GM19043 (cell line): ENCODE measurements around the gene C20orf204.
A peak's percentile ranks its signal among the peaks of the same experiment; 100 is the strongest.

ENCODE experiments used
- ATAC-seq: cut with Tn5 transposase; IDR thresholded peaks from one replicate; pipeline ENCODE4 v1.9.1; 2021; ENCODE audit warnings: low read depth; ENCODE audit not compliant: unreplicated experiment

C20orf204 gene

GRCh38 chr20:64025826-64026412 lies 10.1 kb upstream of the C20orf204 start:
- no peak for ATAC-seq

DNA sequence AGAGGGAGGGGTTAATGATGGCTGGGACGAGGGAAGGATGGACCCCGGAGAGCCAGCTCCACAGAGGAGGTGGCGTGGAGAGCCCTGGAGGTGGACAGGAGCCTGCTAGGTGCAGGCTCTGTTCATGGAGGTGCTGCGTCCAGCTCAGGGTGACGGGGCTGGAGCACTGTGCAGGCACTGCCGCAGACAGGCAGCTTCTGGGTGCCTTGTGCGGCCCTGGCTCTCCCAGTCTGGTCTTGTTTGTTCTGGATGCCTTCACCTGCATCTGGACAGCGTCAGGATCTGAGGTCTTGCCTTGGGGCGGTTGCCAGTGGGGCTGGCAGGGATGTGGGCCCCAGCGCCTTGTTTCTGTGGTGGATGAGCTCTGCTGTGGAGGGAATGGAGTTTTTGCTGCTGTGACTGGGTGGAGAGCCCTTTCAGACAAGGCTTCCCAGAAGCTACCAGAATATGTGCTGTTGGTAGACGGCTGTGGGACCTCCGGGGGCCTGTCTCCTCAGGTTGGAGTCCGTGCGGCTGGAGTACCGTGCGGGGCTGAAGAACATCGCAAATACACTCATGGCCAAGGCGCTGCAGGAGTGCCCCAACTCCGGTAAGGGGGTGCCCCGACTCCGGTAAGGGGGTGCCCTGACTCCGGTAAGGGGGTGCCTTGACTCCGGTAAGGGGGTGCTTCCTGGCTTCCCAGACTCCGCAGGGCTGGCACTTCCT lies 7.8 kb upstream of the C20orf204 start:
- no peak for ATAC-seq

DNA sequence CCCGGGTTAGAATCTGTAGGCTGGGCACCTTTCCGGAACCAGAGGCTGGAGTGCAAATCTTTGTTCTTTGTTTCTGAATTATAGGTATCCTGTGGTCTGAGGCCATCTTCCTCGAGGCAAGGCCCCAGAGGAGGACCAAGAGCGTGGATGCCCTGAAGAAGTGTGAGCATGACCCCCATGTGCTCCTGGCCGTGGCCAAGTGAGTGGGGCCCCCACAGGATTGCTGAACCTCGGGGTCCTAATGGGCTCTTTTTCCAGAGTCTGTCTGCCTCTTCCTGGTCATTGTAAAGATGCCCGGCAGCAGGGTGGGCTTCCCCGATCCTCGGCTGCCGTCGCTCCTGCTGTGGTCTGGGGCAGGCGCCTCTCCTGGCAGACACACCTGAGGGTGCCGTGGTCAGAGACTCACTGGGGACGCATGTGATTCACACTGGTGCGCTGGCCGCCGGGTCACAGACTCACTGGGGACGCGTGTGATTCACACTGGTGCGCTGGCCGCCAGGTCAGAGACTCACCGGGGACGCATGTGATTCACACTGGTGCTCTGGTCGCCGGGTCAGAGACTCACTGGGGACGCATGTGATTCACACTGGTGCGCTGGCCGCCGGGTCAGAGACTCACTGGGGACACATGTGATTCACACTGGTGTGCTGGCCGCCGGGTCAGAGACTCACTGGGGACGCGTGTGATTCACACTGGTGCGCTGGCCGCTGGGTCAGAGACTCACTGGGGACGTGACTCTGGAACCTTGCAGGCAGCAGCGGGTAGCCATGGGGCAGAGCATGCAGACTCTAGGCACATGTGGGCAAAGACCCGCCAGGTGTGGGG lies 6.5 kb upstream of the C20orf204 start:
- ATAC-seq = no peak

DNA sequence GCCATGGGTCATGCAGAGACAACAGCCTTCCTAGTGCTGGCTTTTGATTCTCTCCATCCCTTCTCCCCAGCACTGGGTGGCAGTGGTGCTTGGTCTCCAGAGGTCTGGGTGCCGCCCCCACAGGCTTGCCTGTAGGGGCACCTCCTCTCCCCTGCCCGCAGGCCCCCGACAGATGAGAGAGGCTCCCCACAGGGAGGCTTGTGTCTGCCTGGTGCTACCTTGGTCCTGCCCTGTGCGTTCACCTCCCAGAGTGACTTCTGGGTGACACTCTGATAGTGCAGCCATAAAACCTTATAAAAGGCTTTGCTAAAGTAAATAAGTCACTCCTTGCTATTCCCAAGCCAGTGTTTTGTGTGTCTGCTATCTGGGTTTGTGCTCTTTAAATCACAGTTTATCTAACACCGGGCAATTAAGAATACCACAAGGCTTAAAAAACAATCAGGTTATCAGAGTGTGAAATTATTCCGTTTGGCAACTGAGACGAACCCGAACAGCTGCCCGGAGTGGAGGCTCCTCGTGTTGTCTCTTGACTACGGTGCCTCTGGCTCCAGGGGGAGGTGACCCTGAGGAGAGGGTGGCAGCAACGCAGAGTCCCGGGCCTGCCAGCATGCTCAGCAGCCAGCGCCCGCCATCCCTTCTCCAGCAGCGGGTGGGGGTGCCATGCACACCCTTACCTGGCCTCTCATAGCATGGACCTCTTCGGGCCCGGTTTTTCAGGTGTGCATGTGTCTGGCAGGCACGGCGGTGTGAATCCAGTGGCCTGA lies 5.4 kb upstream of the C20orf204 start:
- no peak for ATAC-seq

DNA sequence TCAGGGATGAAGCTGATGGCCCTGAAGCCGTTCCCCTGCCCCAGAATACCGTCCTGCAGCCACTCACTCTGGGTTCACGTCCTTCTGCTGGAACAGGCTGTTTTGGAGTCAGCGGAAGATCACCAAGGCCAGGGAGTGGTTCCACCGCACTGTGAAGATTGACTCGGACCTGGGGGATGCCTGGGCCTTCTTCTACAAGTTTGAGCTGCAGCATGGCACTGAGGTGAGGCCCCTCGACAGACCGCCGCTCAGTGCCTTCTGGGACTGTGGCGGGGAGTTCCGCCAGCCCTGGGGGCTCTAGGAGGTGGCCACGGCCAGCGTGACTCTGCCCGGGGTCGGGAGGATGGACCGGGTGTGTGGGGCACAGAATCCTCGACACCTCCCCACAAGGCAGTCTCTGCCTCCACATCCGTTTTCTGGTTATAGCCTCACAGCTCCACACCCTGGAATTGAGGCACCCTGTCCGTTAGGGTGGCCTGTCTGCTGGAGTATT lies 4.1 kb upstream of the C20orf204 start:
- ATAC-seq = no peak

DNA sequence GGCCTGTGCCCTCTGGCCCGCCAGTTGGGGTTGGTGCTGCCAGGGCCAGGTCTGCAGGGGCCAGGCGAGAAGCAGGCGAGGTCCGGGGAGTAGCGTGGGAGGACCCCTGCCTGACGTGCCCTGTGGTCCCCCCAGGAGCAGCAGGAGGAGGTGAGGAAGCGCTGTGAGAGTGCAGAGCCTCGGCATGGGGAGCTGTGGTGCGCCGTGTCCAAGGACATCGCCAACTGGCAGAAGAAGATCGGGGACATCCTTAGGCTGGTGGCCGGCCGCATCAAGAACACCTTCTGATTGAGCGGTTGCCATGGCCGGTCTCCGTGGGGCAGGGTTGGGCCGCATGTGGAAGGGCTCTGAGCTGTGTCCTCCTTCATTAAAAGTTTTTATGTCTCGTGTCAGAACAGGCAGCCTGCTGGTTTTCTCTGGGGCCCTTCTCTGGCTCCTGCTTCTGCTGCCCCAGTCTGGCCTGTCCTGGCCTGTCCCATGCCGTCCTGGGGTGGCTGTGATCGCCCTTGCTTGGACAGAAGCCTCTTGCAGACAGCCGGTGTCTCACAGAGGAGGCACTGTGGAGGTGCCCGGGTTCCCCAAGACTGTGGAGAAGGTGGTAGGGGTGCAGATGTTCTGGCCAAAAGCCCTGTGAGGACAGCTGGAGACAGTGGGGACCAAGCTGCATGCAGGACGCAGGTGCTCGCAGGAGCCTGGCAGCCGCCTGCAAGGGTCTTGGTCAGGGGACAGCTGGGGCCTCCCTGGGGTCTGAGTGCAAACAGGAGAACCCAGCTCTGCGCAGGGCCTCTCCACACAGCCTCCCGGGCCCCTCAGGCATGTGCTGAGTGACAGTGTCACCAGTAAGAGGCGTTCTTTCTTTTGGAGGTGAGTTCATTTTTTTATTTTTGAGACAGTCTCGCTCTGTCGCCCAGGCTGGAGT lies 3.0 kb upstream of the C20orf204 start:
- no peak for ATAC-seq

- ATAC-seq = no peak
These were observed 1.9 kb upstream of the C20orf204 start for GRCh38 chr20:64033981-64034493.

DNA sequence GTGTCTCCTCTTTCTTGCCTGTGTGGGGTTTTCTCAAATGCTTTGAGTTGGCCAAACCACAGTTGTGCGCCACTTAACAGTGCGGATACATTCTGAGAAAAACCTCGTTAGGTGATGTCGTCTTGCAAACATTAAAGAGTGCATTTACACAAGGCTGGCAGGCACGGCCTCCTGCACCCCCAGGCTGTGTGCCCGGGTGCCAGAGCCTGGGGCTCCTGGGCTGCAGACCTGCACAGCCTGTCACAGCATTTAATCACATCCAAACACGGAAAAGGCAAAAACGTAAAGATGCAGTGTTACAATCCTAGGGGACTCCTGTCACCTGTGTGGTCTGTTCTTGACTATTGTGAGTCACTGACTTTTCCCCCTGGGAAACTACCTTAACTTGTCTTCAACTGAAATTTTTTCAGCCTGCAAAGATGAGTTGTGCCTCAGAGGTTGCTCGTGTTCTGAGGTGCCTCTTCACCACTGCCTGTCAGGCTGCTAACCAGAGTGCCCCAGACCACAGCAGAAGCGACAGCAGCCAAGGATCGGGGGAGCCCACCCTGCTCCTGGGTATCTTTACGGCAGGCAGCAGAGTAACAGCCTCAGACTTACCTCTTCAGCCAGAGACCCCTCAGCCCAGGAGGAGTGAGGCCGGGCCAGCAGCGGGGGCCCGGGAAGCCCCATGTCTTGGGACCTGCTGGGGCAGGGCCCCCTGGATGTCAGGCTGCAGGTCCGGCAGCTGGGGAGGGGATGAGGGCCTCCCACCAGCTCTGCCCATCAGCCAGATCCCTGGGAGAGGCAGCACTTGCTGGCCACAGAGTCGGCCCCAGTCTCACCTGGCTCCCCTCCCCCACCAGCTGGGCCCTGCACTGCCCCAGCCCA lies 683 bp upstream of the C20orf204 start:
- no peak for ATAC-seq

DNA sequence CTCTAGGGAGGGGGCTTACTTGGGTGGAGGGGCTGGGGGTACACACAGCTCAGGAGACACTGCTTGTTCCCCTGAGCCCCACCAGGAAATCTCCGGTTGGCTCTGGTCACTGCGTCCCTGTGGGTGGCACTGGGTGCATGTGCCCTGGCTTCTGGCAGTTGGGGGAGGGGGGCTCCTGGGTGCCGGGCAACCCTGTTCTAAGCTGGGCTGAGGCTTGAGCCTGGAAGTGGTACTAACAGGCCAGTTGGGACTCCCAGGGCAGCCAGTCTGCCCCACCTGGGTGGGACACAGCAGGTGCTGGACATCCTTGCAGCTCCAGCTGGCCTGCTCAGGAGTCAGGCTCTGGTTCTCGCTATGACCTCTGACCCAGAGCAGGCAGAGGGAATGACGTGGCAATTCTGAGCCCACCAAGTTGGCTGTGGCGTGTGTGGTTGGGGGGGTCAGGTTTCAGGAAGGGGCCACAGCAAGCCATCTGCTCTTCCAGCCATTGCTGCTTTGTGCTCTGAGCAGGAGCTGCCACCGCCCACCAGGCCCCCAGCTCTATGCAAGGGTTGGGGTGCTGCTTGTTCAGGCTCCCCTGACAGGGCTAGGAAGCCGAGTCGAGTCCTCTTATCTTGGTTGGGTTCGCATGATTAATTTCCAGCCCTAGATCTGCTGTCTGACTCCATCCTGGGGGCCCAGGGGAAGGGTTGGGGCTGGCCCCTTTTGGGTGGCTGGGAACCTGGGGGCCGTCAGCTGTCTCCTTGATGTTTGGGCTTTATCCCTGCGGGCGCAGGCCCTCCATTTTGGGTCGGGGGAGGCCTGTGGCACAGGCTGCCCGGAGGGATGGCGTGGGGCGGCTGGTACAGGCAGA lies 590 bp downstream of the C20orf204 start:
- ATAC-seq = no peak

GRCh38 chr20:64037199-64037497 lies 1.2 kb downstream of the C20orf204 start:
- no peak for ATAC-seq

- no peak for ATAC-seq
These were observed 1.7 kb downstream of the C20orf204 start for GRCh38 chr20:64037498-64038213.

GRCh38 chr20:64038224-64038564 lies 2.2 kb downstream of the C20orf204 start:
- ATAC-seq = no peak

DNA sequence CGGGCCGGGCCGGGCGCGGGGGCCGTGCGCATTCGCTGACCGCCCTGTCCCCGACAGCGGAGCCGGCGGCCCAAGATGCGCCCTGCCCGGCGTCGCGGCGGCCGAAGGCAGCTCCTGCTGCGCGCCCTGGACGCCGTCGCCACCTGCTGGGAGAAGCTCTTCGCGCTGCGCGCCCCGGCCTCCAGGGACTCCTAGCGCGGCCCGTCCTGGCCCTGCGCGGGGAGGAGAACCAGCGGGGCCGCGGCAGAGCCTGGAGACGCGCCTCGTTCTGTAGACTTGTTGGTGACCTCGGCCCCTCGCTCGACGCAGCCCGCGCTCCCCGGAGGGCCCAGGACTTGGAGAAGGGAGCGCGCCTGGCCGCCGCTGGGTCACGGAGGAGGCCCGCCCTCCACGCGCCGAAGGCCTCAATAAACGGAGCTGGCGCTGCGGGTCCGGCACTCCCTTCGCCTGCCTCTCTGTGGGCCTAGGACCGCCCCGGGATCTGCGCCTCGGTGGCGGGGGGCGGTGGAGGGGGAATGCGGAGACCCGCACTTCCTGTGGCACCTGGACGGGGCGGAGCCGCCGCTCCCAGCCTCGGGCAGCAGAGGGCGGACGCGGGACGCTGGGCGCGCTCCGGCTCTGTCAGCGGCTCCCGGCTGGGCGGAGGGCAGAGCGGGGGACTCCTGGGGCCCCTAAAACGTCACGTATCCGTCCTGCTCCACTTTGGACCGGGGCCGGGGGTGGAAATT lies 2.7 kb downstream of the C20orf204 start:
- peak; percentile 41 for ATAC-seq

DNA sequence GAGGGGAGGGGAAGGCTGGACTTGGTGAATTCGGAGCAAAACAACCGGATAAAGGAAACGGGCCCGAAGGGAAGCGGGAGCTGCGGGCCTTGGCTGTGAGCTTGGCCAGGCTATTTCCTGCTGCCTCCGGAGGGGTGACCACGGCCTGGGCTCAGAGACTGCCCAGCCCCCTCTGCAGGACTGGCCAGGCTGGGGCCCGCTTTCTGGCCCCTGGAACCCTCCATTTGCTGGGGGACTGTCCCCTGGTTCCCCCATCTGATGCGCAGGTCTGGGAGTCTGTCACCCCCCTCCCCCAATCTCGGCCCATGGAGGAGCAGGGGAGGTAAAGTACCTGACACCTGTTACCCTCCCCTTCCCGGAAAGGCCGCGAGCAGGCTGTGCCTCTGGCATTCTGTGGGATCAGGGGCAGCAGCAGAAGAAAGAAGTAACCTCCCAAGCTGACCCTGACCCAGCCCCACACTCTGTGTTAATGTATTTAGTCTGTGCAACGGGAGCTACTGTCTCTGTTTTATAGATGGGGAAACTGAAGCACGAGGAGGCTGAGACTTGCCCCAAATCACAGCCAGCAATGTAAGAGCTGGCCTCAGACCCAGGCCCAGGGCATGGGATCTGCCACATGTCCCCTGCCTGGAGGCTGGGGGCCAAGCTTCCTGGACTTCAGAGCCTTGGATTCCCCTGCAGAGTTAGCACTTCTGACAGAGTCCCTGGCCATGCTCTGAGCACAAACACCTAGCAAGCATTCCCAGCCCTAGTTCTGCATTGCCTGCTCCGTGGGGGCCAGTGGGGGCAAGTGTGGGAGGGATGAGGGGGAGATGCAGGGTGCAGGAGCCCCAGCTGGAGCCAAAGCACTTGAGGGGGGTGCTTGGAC lies 3.5 kb downstream of the C20orf204 start:
- no peak for ATAC-seq

GRCh38 chr20:64040231-64041039 lies 4.5 kb downstream of the C20orf204 start:
- no peak for ATAC-seq
